Spleen (tissue), 13 donors: ENCODE measurements around the gene FAAH. TPM values are rescaled to one million over a fixed set of nuclear protein-coding genes. Genes with fewer than 3 reads are reported as not detected.
"Not testable (repeated sequence)": the region's sequence is repeated elsewhere in the genome, so short reads cannot be mapped to it uniquely, and the experiment has no call there.

Source experiments
- DNase-seq: peaks from one replicate; pipeline ENCODE4 v3.0.0-alpha.2; 2020
- H3K27ac ChIP-seq, 8 donors: fragments of 200-600 bp; sonication (generic) in 7 of 8; 1 replicate in 4 of 8; 2 replicates in 4 of 8; pipeline versions ENCODE4 v1.5.0 to v1.8.0; 2016 to 2021; ENCODE audit warnings: inconsistent platforms in 4 of 8, mild to moderate bottlenecking in 4 of 8, moderate library complexity in 1 of 8
- H3K27me3 ChIP-seq, 7 donors: fragments of 200-600 bp; sonication (generic) in 6 of 7; replicated peaks in 1 of 7; 1 replicate in 4 of 7; 2 replicates in 3 of 7; pipeline versions ENCODE4 v1.5.0 to v1.8.0; 2016 to 2021; ENCODE audit warnings: inconsistent platforms in 3 of 7, mild to moderate bottlenecking in 1 of 7
- H3K36me3 ChIP-seq, 6 donors: fragments of 200-600 bp; sonication (generic) in 5 of 6; 1 replicate in 4 of 6; 2 replicates in 2 of 6; pipeline versions ENCODE4 v1.5.0 to v1.8.0; 2016 to 2021; ENCODE audit warnings: inconsistent platforms in 2 of 6
- H3K4me1 ChIP-seq, 6 donors: fragments of 200-600 bp; sonication (generic) in 5 of 6; 1 replicate in 3 of 6; 2 replicates in 3 of 6; pipeline versions ENCODE4 v1.5.0 to v1.8.0; 2016 to 2021; ENCODE audit warnings: inconsistent platforms in 3 of 6
- H3K4me3 ChIP-seq, 8 donors: fragments of 200-600 bp; sonication (generic) in 7 of 8; 1 replicate in 4 of 8; 2 replicates in 4 of 8; pipeline versions ENCODE4 v1.5.0 to v1.8.0; 2016 to 2021; ENCODE audit warnings: inconsistent platforms in 4 of 8, mild to moderate bottlenecking in 4 of 8, moderate library complexity in 2 of 8
- H3K9me3 ChIP-seq, 8 donors: fragments of 200-600 bp; sonication (generic) in 7 of 8; 1 replicate in 4 of 8; 2 replicates in 4 of 8; pipeline versions ENCODE4 v1.5.0 to v1.8.0; 2016 to 2021; ENCODE audit warnings: inconsistent platforms in 4 of 8
- POLR2A ChIP-seq, 3 donors: fragments of 450-650 bp; IDR thresholded peaks; one replicate each; pipeline ENCODE4 v1.5.1; 2017; ENCODE audit warnings: antibody characterized with exemption in 3 of 3, mild to moderate bottlenecking in 1 of 3
- POLR2AphosphoS5 ChIP-seq, 3 donors: sonication (generic); formaldehyde crosslinking; IDR thresholded peaks; one replicate each; pipeline ENCODE4 v1.5.1; 2017; ENCODE audit warnings: antibody characterized with exemption in 3 of 3
- WGBS, 5 donors: extraction: QIAGEN DNeasy Blood & Tissue Kit in 3 of 5; methylation state at CpG; one replicate each; pipeline versions ENCODE4 v1.1.5 to v1.1.7; 2013 to 2018; 5-methylcytosine and 5-hydroxymethylcytosine counted together
- intact Hi-C: fragments of 100-400 bp; cut with DNase I; formaldehyde crosslinking; loops from one replicate; pipeline ENCODE4 v1.15.0; 2023; ENCODE audit warnings: low total_unique reads
- long read RNA-seq, 2 donors: transcript quantifications; one replicate each; lab custom pipeline, GENCODE V29; 2026
- polyA plus RNA-seq, 3 donors: library from polyadenylated mRNA; stranded (reverse); fragments of 200-250 nt; gene quantifications; one replicate each; pipeline ENCODE4 v1.2.1, GENCODE V29; 2013
- total RNA-seq, 7 donors: library from RNA; depleted of rRNA in 3 of 7; stranded (reverse); fragments of >200 nt in 3 of 7; fragmentation: NEBNext Ultra II Directional in 4 of 7; extraction: Animal tissue kit (Norgen Biotek cat#: 25700) in 4 of 7; gene quantifications; one replicate each; pipeline versions ENCODE4 v1.1.0 to v1.2.1, GENCODE V29; 2016 to 2021
- TF ChIP-seq, protein P1 (sequence below), 11 experiments: fragments of 200-600 bp in 7 of 11; fragments of 450-650 bp in 4 of 11; sonication (generic) in 4 of 11; IDR thresholded peaks in 8 of 11; conservative IDR thresholded peaks in 3 of 11; 1 replicate in 7 of 11; 2 replicates in 4 of 11; pipeline versions ENCODE4 v1.4.0 to v1.8.0; 2016 to 2021; ENCODE audit warnings: antibody characterized with exemption in 11 of 11, inconsistent platforms in 4 of 11, mild to moderate bottlenecking in 1 of 11
- donor health status: healthy with polysubstance abuse.
- donor health status: DM: no; HTN: no; CAD: no; lungs with moderate emphysema.
- donor health status: DM: no; HTN: no; CAD: no.
- donor health status: Bipolar disorder and iron deficiency.
- donor health status: healthy.
- donor health status: DM: no; HTN: no; CAD: no.
- donor health status: DM: yes; HTN: yes; CAD: no.

Gene FAAH
- total RNA-seq (10 to 100 TPM in 1 of 7 donors, 1 to 10 TPM in 6; 5.2 to 15.3 (median 7.3) TPM), polyA plus RNA-seq (10 to 100 TPM in 1 of 3 donors, 1 to 10 TPM in 2; 5.3 to 10.5 (median 9.6) TPM)
- long read RNA-seq, donor 1, partial matches to known transcripts, result 0 of 1 reads
- long read RNA-seq, donor 1, other reads (novel, unspliced or antisense), result 0 of 1 reads
- long read RNA-seq, donor 2, partial matches to known transcripts, result 0 of 1 reads
- long read RNA-seq, donor 2, other reads (novel, unspliced or antisense), result 0 of 1 reads

- H3K27ac ChIP-seq, result peak within 1 kb of the TSS in 1 of 8 donors; percentile 38
- no peaks in the 10 kb centered on the region for H3K36me3 ChIP-seq
- intact Hi-C loops, result no loop called here
- H3K9me3 ChIP-seq, result peaks cover 0 to 20% (median 13%) of the 10 kb centered on the region in 8 donors
- peaks cover 0 to 28% (median 11%) of the 10 kb centered on the region in 7 donors for H3K27me3 ChIP-seq
- DNase-seq, result peak; percentile 85
- TF ChIP-seq POLR2AphosphoS5 (IDR thresholded peaks at IDR 0.05) (peak in 2 of 3 donors; percentile 58 to 74), POLR2A (IDR thresholded peaks at IDR 0.05) (no peak)
- TF ChIP-seq, protein P1, sequence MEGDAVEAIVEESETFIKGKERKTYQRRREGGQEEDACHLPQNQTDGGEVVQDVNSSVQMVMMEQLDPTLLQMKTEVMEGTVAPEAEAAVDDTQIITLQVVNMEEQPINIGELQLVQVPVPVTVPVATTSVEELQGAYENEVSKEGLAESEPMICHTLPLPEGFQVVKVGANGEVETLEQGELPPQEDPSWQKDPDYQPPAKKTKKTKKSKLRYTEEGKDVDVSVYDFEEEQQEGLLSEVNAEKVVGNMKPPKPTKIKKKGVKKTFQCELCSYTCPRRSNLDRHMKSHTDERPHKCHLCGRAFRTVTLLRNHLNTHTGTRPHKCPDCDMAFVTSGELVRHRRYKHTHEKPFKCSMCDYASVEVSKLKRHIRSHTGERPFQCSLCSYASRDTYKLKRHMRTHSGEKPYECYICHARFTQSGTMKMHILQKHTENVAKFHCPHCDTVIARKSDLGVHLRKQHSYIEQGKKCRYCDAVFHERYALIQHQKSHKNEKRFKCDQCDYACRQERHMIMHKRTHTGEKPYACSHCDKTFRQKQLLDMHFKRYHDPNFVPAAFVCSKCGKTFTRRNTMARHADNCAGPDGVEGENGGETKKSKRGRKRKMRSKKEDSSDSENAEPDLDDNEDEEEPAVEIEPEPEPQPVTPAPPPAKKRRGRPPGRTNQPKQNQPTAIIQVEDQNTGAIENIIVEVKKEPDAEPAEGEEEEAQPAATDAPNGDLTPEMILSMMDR (IDR thresholded peaks at IDR 0.05 in 8 of 11, conservative IDR thresholded peaks at IDR 0.05 in 3 of 11), result no peak
- 5 to 14% (median 7%) methylated on average over 25 to 75 of the region's 75 CpGs for WGBS, 5 donors
- H3K4me3 ChIP-seq, result peak within 1 kb of the TSS; percentile 6 to 69 (median 38)
- peaks cover 0 to 16% (median 9%) of the 10 kb centered on the region in 6 donors for H3K4me1 ChIP-seq
Measured at GRCh38 chr1:46394108-46394871, at the start of gene FAAH. Gene FAAH, plus strand, starts transcription at chr1:46394317. Its CDS starts 32 bp downstream, at chr1:46394349.

- 90 to 96% (median 92%) methylated on average over 3 of the region's 3 CpGs for WGBS, 5 donors
- intact Hi-C loops, result loop anchor here (5.0 kb wide), 1 partner anchor 42 kb away; the partner anchor contains the start of genes LRRC41 and UQCRH
- no peak overlapping the region for H3K27ac ChIP-seq
Measured at GRCh38 chr1:46344481-46344880, 49.6 kb upstream of the FAAH start.

GRCh38 chr1:46345281-46345680 is 48.8 kb upstream of the FAAH start:
- intact Hi-C loops, result no loop called here
- Histone ChIP-seq H3K27ac (no peak overlapping the region), H3K4me1 (peaks cover 0 to 65% (median 20%) of the 10 kb centered on the region in 6 donors), H3K4me3 (no peak overlapping the region), H3K27me3 (no peaks in the 10 kb centered on the region), H3K9me3 (no peaks in the 10 kb centered on the region), H3K36me3 (peaks cover 0 to 85% (median 48%) of the 10 kb centered on the region in 6 donors)
- no peak for TF ChIP-seq POLR2AphosphoS5 (IDR thresholded peaks at IDR 0.05)
- TF ChIP-seq, protein P1 (IDR thresholded peaks at IDR 0.05 in 8 of 11, conservative IDR thresholded peaks at IDR 0.05 in 3 of 11), result no peak
- TF ChIP-seq POLR2A (IDR thresholded peaks at IDR 0.05), result no peak
- DNase-seq, result no peak

More at GRCh38 chr1:46344481-46344880, 49.6 kb upstream of the FAAH start:
- Histone ChIP-seq H3K4me3 (no peak overlapping the region), H3K4me1 (peaks cover 0 to 64% (median 23%) of the 10 kb centered on the region in 6 donors), H3K9me3 (no peaks in the 10 kb centered on the region), H3K27me3 (no peaks in the 10 kb centered on the region), H3K36me3 (peaks cover 0 to 77% (median 40%) of the 10 kb centered on the region in 6 donors)
- DNase-seq, result no peak
- TF ChIP-seq, protein P1 (IDR thresholded peaks at IDR 0.05 in 8 of 11, conservative IDR thresholded peaks at IDR 0.05 in 3 of 11), result no peak
- TF ChIP-seq POLR2A (IDR thresholded peaks at IDR 0.05), result no peak
- no peak for TF ChIP-seq POLR2AphosphoS5 (IDR thresholded peaks at IDR 0.05)

DNA sequence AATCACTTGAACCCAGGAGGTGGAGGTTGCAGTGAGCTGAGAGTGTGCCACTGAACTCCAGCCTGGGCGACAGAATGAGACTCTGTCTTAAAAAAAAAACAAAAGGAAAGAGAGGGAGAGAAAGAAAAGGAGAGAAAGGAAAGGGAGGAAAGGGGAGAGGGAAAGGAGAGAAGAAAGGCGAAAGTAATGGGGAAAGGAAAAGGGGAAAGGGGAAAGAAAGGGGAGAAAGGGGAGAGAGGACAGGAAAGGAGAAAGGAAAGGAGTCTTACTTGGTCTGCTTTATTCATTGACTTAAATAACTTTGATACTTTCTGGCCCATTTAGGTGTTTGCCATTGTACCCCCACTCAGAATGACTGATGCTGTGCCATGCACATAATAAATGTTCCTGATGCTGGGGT is 41.8 kb upstream of the FAAH start:
- WGBS, 5 donors, result 77 to 99% (median 92%) methylated on average over 2 of the region's 2 CpGs

GRCh38 chr1:46355920-46356319 is 38.2 kb upstream of the FAAH start:
- intact Hi-C loops, H3K9me3 ChIP-seq, DNase-seq, H3K4me1 ChIP-seq, H3K27ac ChIP-seq, H3K27me3 ChIP-seq, H3K4me3 ChIP-seq: not testable (repeated sequence)
- peaks cover 3 to 100% (median 79%) of the 10 kb centered on the region in 6 donors for H3K36me3 ChIP-seq
- 84 to 97% (median 89%) methylated on average over 4 to 5 of the region's 5 CpGs for WGBS, 5 donors

More for the DNA sequence above, 41.8 kb upstream of the FAAH start:
- H3K27ac ChIP-seq, result no peak overlapping the region
- intact Hi-C loops, result no loop called here
- DNase-seq, result no peak
- H3K27me3 ChIP-seq, result no peaks in the 10 kb centered on the region
- no peak for TF ChIP-seq POLR2AphosphoS5 (IDR thresholded peaks at IDR 0.05)
- no peak for TF ChIP-seq POLR2A (IDR thresholded peaks at IDR 0.05)
- TF ChIP-seq, protein P1 (IDR thresholded peaks at IDR 0.05 in 8 of 11, conservative IDR thresholded peaks at IDR 0.05 in 3 of 11), result no peak
- no peak overlapping the region for H3K4me3 ChIP-seq
- peaks cover 3 to 98% (median 72%) of the 10 kb centered on the region in 6 donors for H3K36me3 ChIP-seq
- H3K9me3 ChIP-seq, result no peaks in the 10 kb centered on the region
- H3K4me1 ChIP-seq, result peaks cover 0 to 24% (median 8%) of the 10 kb centered on the region in 6 donors
